Activated B cell treated with CpG ODN at 0.5 μM for 24 hours (primary cell): ENCODE measurements around the gene ZNF277. TPM values are rescaled to one million over a fixed set of nuclear protein-coding genes. Genes with fewer than 3 reads are reported as not detected.

Experiments
- total RNA-seq: library from RNA; stranded (reverse); gene quantifications from 2 replicates; pipeline ENCODE4 v1.2.3, GENCODE V29; 2022

Gene ZNF277
- total RNA-seq, 1 donor from 2014 or later, result 12.6 TPM

Other genes with a start within 250 kb of the ZNF277 start
- 0.61 and 0.73 TPM in 2 replicates for gene DOCK4, start 296 bp upstream of the ZNF277 start, total RNA-seq
- gene IFRD1, start 243.8 kb downstream of the ZNF277 start, total RNA-seq, result 58.7 and 67.0 TPM in 2 replicates